Activated CD4-positive, alpha-beta memory T cell treated with anti-CD3 and anti-CD28 coated beads, Interleukin-2, amount 10 ng/mL, durations not matched to agents 7 days and 5 days (primary cell): ENCODE data around the gene NEURL2. TPM values are rescaled to one million over a fixed set of nuclear protein-coding genes. Genes with fewer than 3 reads are reported as not detected.

Experiments
- CTCF ChIA-PET: fragments of 350-600 bp; sonication (Branson Sonifier 250); formaldehyde crosslinking; loops from one replicate; lab custom pipeline; 2021; ENCODE audit warnings: antibody characterized with exemption, inconsistent platforms; lab: Charles Lee
- POLR2A ChIA-PET: fragments of 350-600 bp; sonication (Branson Sonifier 250); formaldehyde crosslinking; loops from one replicate; lab custom pipeline; 2021; ENCODE audit warnings: antibody characterized with exemption; lab: Charles Lee
- DNase-seq: peaks from one replicate; pipeline ENCODE4 v3.0.0-alpha.2; 2020
- H3K27ac Mint-ChIP-seq: one replicate; pipeline ENCODE4 v1.8.0; 2021; ENCODE audit warnings: mild to moderate bottlenecking, mixed read lengths
- H3K27me3 Mint-ChIP-seq: one replicate; pipeline ENCODE4 v1.8.0; 2021; ENCODE audit warnings: mixed read lengths
- H3K36me3 Mint-ChIP-seq: one replicate; pipeline ENCODE4 v1.8.0; 2021; ENCODE audit warnings: low read depth, mixed read lengths
- H3K4me1 Mint-ChIP-seq: one replicate; pipeline ENCODE4 v1.8.0; 2021; ENCODE audit warnings: mixed read lengths
- H3K4me3 Mint-ChIP-seq: one replicate; pipeline ENCODE4 v1.8.0; 2021; ENCODE audit warnings: mild to moderate bottlenecking, mixed read lengths
- H3K9me3 Mint-ChIP-seq: one replicate; pipeline ENCODE4 v1.8.0; 2021; ENCODE audit warnings: mixed read lengths
- total RNA-seq, 2 experiments: library from RNA; stranded (reverse); gene quantifications; one replicate each; pipeline ENCODE4 v1.2.3, GENCODE V29; 2021

NEURL2 gene
- total RNA-seq, 2 experiments from 2014 or later = 1.0 to 1.6 TPM

DNA sequence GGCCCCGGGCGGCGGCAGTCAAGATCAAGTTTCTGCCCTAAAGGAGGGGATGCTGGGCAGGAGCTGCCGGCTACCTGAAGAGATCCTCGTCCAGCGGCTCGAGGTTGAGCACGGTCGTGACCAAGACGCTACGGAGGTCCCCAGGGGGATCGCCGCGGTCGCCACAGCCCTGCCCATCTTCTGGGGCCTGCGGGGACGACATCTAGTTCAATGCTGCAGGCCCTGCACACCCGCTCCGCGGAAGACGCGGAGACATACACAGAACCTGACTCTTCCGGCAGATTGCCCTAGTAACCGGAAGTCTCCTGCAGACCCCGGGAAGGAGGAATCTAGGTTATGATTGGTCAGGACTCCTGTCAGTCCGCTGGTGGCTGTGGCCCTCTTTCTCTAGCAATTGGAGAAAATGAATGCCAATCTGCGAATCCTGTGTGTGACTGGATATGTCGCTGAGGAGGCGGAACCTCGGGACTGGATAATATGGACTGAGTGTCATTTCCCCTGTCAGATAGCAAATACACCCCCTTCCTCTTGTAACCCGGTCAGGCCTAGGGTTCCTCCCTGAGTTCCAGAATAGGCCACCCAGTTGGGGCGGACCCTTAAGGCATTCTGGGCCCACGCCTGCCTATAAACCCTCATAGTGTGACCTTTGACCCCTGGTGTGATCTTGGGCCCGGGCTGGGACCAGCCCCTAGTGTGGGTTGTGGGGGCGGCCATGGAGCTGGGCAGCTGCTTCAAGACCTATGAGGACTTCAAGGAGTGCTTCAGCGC is 33.7 kb downstream of the NEURL2 start, which contains the start of the genes ACOT8 and ZSWIM3:
Gene ACOT8 (minus strand): TSS at position 279 of the 768 bp plus-strand sequence. CDS start 77 bp downstream, at position 202.
Gene ZSWIM3 (plus strand): TSS at position 501 of the 768 bp plus-strand sequence. CDS start 212 bp downstream, at position 713.
- Mint-ChIP-seq H3K27me3 (no peaks in the 10 kb centered on the region), H3K4me1 (peaks cover 55% of the 10 kb centered on the region), H3K4me3 (peak within 1 kb of the TSS; percentile 98), H3K27ac (peak within 1 kb of the TSS; percentile 99), H3K9me3 (no peaks in the 10 kb centered on the region), H3K36me3 (peaks cover 27% of the 10 kb centered on the region)
- CTCF ChIA-PET = interaction anchor here (1.1 to 2.4 kb wide), 6 partner anchors 28 to 157 kb away, joined by 3 to 12 read pairs (median 4); no protein-coding TSS in a partner anchor
- DNase-seq = peak; percentile 96
- POLR2A ChIA-PET = interaction anchor here (0.9 to 4.7 kb wide), 27 partner anchors 10 to 507 kb away, joined by 3 to 41 read pairs (median 5); partner anchors contain the start of genes CTSA, DNTTIP1, NEURL2 and PCIF1

DNA sequence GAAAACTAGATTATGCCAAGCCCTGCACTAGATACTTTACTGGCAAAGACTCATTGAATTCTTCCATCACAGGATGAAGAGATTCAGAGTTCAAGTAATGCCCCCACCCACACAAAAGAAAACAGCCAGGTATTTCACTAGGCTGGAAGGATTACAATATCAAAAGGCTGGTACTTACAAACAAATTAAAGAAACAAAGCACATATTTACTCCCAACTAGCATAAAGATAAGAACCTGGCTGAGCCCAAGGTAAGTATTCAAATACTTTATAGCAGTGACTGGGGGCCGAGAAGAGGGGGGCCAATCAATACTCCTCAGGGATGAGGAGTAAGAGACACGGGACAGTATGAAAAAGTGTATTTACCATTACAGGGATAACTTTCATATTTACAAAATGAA is 37.5 kb downstream of the NEURL2 start:
- Mint-ChIP-seq H3K4me1 (peaks cover 38% of the 10 kb centered on the region), H3K9me3 (no peaks in the 10 kb centered on the region), H3K27ac (no peak overlapping the region), H3K27me3 (no peaks in the 10 kb centered on the region), H3K4me3 (no peak overlapping the region), H3K36me3 (peaks cover 28% of the 10 kb centered on the region)
- no peak for DNase-seq
- CTCF ChIA-PET = interaction anchor here (1.0 kb wide), 1 partner anchor 117 kb away, joined by 5 read pairs; no protein-coding TSS in a partner anchor
- POLR2A ChIA-PET = no interaction called here

DNA sequence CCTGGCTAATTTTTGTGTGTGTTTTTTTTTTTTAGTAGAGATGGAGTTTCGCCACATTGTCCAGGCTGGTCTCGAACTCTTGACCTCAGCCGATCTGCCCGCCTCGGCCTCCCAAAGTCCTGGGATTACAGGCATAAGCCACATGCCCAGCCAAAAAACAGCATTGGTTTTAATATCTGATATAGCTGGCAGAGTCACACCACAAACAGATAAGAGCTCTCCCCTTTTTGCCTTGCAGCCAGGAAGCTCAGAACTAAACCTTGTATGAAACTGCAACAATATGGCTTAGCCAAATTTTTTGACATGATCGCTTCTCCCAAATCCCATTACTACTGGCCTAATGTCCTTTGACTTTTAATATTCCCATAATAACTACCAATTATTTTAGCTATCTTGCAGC is 38.7 kb downstream of the NEURL2 start:
- no peak overlapping the region for H3K4me3 Mint-ChIP-seq
- ChIA-PET POLR2A (interaction anchor here (1.1 kb wide), 1 partner anchor 39 kb away, joined by 4 read pairs; no protein-coding TSS in a partner anchor), CTCF (interaction anchor here (1.0 to 1.2 kb wide), 2 partner anchors 30 to 118 kb away, joined by 3 to 5 read pairs; no protein-coding TSS in a partner anchor)
- no peak overlapping the region for H3K27ac Mint-ChIP-seq
- H3K27me3 Mint-ChIP-seq = no peaks in the 10 kb centered on the region
- no peaks in the 10 kb centered on the region for H3K9me3 Mint-ChIP-seq
- no peak for DNase-seq
- peaks cover 30% of the 10 kb centered on the region for H3K36me3 Mint-ChIP-seq
- H3K4me1 Mint-ChIP-seq = peaks cover 27% of the 10 kb centered on the region

DNA sequence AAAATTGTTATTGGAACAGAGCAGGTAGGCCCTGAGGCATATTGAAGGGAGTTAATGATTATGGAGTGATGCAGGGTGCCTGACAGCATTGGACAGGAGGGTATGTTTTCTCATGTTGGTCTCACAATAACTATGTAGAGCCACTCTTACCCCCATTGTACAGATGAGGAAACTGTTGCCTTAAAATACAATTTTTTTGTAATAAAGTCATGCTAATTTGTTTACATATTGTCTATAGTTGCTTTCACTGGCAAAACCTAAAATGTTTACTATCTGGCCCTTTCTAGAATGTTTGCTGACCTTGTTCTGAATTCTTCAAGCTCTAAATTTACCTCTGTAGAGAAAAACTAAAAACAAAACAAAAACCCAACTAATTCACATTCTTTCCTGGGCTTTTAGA is 39.5 kb downstream of the NEURL2 start:
- Mint-ChIP-seq H3K4me1 (peaks cover 24% of the 10 kb centered on the region), H3K27ac (no peak overlapping the region), H3K36me3 (peaks cover 30% of the 10 kb centered on the region), H3K27me3 (no peaks in the 10 kb centered on the region), H3K9me3 (no peaks in the 10 kb centered on the region), H3K4me3 (no peak overlapping the region)
- ChIA-PET CTCF (interaction anchor here (0.7 kb wide), 1 partner anchor 17 kb away, joined by 3 read pairs; no protein-coding TSS in a partner anchor), POLR2A (no interaction called here)
- no peak for DNase-seq

DNA sequence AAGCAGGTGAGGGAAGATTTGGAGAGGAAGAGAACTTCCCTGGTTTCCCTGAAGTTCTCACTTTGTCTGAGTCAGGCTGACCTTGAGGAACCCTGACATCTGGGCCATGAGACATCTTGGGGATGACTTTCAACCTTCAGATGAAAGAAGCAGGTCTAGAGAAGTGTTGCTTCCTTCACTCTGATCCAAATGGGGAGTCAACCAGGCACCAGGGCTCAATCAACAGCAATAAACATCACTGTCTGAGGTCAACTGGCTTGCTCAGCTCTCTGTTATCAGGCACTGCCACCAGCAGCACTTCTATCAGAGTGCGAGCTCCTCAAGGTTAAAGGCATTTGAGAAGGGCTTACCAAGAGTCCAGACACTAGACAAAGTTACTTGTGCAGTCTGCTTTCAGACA is 40.1 kb downstream of the NEURL2 start:
- Mint-ChIP-seq H3K27ac (no peak overlapping the region), H3K4me3 (no peak overlapping the region), H3K36me3 (peaks cover 35% of the 10 kb centered on the region), H3K27me3 (no peaks in the 10 kb centered on the region), H3K4me1 (peaks cover 20% of the 10 kb centered on the region), H3K9me3 (no peaks in the 10 kb centered on the region)
- ChIA-PET POLR2A (no interaction called here), CTCF (interaction anchor here (0.7 kb wide), 1 partner anchor 17 kb away, joined by 3 read pairs; no protein-coding TSS in a partner anchor)
- no peak for DNase-seq

DNA sequence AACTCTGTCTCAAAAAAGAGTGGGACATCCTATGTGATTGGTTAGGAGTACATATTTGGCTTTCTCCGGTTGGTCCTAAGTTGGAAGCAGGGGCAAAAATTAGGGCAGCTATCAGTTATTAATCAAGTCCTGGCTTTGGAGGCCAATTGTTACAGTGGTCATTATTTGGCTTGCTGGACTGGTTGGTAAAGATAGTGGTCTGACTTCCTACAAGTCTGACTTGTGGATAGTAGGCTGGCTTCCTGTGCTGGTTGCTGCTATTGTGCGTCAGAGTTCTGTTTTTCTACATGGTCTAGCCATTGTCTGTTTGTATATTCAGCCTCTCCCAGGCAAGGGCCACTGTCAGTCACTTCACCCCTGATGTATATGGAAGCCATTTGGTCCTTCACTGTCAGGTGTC is 40.8 kb downstream of the NEURL2 start:
- peaks cover 35% of the 10 kb centered on the region for H3K36me3 Mint-ChIP-seq
- no peaks in the 10 kb centered on the region for H3K9me3 Mint-ChIP-seq
- POLR2A ChIA-PET = no interaction called here
- H3K4me3 Mint-ChIP-seq = no peak overlapping the region
- no peaks in the 10 kb centered on the region for H3K27me3 Mint-ChIP-seq
- DNase-seq = no peak
- no peak overlapping the region for H3K27ac Mint-ChIP-seq
- peaks cover 15% of the 10 kb centered on the region for H3K4me1 Mint-ChIP-seq
- CTCF ChIA-PET = no interaction called here

DNA sequence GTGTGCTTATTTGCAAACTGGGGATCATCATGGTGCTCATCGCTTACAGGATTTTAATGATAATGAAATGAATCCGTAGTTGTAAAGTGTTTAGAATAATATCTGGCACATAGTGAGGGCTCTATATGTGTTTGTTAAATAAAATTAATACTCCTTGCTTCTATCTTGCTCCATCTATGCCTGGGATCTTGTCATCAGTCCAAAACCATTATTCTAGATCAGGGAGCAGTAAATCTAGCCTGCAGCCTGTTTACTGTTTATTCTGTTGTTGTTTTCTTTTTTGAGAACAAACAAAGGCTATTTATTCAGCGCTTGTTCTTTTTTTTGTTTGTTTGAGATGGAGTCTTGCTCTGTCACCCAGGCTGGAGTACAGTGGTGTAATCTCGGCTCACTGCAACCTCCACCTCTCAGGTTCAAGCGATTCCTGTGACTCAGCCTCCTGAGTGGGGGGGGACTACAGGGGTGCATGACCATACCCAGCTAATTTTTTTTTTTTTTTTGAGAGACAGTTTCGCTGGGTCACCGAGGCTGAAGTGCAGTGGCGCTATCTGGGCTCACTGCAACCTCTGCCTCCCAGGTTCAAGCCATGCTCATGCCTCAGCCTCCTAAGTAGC is 41.9 kb downstream of the NEURL2 start:
- Mint-ChIP-seq H3K27ac (no peak overlapping the region), H3K9me3 (no peaks in the 10 kb centered on the region), H3K4me1 (peaks cover 8% of the 10 kb centered on the region), H3K4me3 (no peak overlapping the region), H3K36me3 (peaks cover 37% of the 10 kb centered on the region), H3K27me3 (no peaks in the 10 kb centered on the region)
- ChIA-PET POLR2A (interaction anchor here (3.1 kb wide), 1 partner anchor 8 kb away, joined by 11 read pairs; the partner anchor contains the start of genes ACOT8 and ZSWIM3), CTCF (no interaction called here)
- no peak for DNase-seq

DNA sequence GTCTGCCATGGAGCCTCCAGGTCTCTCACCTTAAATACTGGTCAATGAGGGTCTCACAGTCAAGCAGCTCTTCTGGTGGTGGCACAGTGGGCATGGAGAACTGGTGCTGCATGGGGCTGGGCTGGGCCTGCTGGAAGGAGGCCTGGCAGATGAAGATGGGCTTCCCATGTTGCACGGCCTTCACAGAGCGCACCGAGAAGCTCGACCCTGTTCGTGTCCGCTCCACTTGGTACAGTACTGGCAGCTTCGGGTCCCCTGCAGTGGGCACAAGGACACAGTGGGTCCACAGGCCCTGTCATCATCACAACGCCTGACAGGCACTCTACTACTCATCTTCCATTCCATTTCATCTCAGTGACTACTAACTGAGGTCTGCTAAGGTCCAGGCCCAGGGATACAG is 42.6 kb downstream of the NEURL2 start:
- CTCF ChIA-PET = no interaction called here
- DNase-seq = no peak
- Mint-ChIP-seq H3K4me1 (peaks cover 3% of the 10 kb centered on the region), H3K4me3 (no peak overlapping the region), H3K27me3 (no peaks in the 10 kb centered on the region), H3K27ac (no peak overlapping the region), H3K9me3 (no peaks in the 10 kb centered on the region), H3K36me3 (peaks cover 34% of the 10 kb centered on the region)
- POLR2A ChIA-PET = interaction anchor here (3.1 kb wide), 1 partner anchor 9 kb away, joined by 11 read pairs; the partner anchor contains the start of genes ACOT8 and ZSWIM3

DNA sequence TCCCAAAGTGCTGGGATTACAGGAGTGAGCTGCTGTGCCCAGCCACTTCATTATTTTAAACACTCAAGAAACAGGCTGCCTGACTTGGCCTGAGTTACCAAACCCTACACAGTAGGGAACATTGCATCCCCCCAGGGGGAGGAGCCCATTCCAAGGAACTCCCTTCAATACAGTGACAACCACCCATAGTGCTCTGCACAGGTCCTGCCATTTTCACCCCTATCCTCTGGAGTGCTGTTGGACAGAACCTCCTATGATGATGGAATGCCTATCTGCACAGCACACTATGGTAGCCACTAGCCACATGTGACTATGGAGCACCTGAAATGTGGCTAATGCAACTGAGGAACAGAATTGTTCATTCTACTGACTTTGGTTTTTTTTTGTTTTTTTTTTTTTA is 45.6 kb downstream of the NEURL2 start:
- H3K9me3 Mint-ChIP-seq = no peaks in the 10 kb centered on the region
- peaks cover 32% of the 10 kb centered on the region for H3K36me3 Mint-ChIP-seq
- no peak overlapping the region for H3K27ac Mint-ChIP-seq
- CTCF ChIA-PET = no interaction called here
- DNase-seq = no peak
- no peaks in the 10 kb centered on the region for H3K27me3 Mint-ChIP-seq
- POLR2A ChIA-PET = interaction anchor here (1.2 kb wide), 1 partner anchor 12 kb away, joined by 3 read pairs; the partner anchor contains the start of genes ACOT8 and ZSWIM3
- no peak overlapping the region for H3K4me3 Mint-ChIP-seq
- H3K4me1 Mint-ChIP-seq = peaks cover 2% of the 10 kb centered on the region

DNA sequence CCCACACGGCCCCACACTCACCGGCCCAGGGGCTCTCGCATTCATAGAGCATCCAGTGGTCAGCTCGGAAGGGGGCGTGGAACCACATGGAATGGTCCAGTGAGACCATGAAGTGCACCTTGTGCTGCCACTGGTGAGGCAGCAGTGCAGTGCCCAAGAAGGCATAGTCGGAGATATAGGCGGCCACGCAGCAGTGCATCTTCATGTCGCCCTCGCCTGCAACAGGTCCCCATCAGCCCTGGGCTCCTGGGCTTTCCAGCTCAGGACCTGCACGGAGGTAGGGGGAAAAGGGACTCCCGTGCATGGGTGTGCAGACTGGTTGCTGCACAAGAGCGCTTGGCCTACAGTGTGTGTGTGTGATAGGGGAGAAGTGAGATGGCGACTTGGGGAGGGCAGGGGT is 47.5 kb downstream of the NEURL2 start:
- Mint-ChIP-seq H3K36me3 (peaks cover 27% of the 10 kb centered on the region), H3K4me3 (no peak overlapping the region), H3K27ac (no peak overlapping the region), H3K9me3 (no peaks in the 10 kb centered on the region), H3K4me1 (peaks cover 2% of the 10 kb centered on the region), H3K27me3 (no peaks in the 10 kb centered on the region)
- ChIA-PET POLR2A (no interaction called here), CTCF (no interaction called here)
- DNase-seq = no peak

DNA sequence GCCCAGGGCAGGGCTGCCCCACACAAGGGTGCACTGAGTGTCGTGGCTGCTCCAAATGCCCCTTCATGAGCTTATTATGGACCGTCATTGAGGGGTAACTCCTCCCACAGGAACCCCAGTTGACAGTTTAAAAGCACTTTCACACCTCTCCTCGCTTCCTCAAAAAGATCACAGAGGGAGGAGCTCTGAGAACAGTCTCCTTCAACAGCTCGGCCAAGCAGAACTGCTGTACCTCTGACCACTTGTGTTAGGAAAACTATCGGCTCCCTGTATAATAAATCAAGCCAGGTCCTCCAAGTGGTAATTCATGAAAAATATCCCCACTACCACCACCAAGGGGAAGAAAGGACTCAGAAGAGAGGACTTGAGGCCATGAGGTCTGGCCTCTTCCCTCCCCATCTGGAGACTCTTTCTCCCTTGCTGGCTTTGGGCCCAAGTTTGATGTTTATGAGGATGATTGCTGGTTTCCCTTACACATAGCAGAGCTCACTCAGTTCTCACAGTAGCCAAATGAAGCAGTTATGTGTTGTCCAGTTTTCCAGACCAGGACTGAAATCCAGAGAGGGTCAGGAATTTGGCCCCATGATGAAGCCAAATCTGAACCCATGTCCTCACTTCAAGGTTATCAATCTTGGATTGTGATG is 48.7 kb downstream of the NEURL2 start:
- no peak overlapping the region for H3K4me3 Mint-ChIP-seq
- H3K36me3 Mint-ChIP-seq = peaks cover 24% of the 10 kb centered on the region
- H3K27me3 Mint-ChIP-seq = no peaks in the 10 kb centered on the region
- H3K9me3 Mint-ChIP-seq = no peaks in the 10 kb centered on the region
- POLR2A ChIA-PET = interaction anchor here (0.9 kb wide), 1 partner anchor 14 kb away, joined by 3 read pairs; no protein-coding TSS in a partner anchor
- no peak overlapping the region for H3K27ac Mint-ChIP-seq
- no peak for DNase-seq
- peaks cover 2% of the 10 kb centered on the region for H3K4me1 Mint-ChIP-seq
- CTCF ChIA-PET = no interaction called here

DNA sequence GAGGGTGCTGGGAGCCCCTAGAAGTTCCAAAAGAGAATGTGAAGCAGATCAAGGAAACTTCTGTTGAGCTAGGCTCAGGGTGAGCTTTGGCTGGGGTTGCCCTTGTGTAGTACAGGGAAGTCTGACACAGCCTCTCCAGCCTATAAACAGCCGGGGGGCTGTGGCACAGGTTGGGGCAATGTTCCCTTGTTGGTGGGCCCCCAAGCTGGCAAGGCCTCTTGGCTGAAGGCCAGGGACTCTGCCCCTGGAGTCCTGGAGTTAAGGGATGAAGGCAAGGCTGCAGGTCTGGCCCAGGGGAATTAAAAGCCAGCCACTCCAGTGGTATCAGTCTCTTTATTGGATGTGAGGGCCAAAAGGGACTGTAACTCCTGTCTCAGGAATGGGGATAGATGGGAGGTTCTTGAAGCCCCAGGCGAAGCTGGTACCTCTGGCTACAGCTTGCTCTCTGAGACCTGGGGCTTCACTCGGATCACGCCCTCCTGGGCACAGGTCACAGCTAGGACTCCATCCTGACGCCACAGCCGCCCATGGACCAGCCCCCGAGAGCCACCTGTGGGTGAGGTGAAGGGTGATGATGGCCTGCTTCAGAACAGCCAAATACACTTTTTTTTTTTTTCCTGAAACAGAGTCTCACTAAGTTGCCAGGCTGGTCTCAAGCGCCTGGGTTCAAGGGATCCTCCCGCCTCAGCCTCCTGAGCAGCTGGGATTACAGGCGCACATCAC is 49.4 kb downstream of the NEURL2 start:
- Mint-ChIP-seq H3K9me3 (no peaks in the 10 kb centered on the region), H3K27me3 (no peaks in the 10 kb centered on the region), H3K27ac (no peak overlapping the region), H3K4me1 (peaks cover 2% of the 10 kb centered on the region), H3K4me3 (no peak overlapping the region), H3K36me3 (peaks cover 21% of the 10 kb centered on the region)
- no peak for DNase-seq
- CTCF ChIA-PET = no interaction called here
- POLR2A ChIA-PET = interaction anchor here (1.0 to 1.4 kb wide), 2 partner anchors 9 to 39 kb away, joined by 3 read pairs; partner anchors contain the start of gene ZSWIM1
